HL-60 (cell line): ENCODE results near the gene PARD3.
"Not testable (repeated sequence)": the region's sequence is repeated elsewhere in the genome, so short reads cannot be mapped to it uniquely, and the experiment has no call there.

ENCODE experiments used
- DNase-seq, 2 experiments: peaks; one replicate each; pipeline ENCODE4 v3.0.0-alpha.2; 2010 to 2020; ENCODE audit warnings: low read depth in 1 of 2, low spot score in 1 of 2
- H3K27ac ChIP-seq: fragments of 250-450 bp; sonication (Bioruptor Pico); replicated peaks from 2 replicates; pipeline ENCODE4 v1.5.1; 2020; ENCODE audit warnings: mild to moderate bottlenecking, moderate library complexity
- H3K27me3 ChIP-seq: fragments of 250-450 bp; sonication (Bioruptor Pico); 2 replicates; pipeline ENCODE4 v1.5.1; 2021; ENCODE audit warnings: mild to moderate bottlenecking, moderate library complexity; ENCODE audit not compliant: insufficient read depth, poor library complexity, severe bottlenecking
- H3K4me3 ChIP-seq: replicated peaks from 2 replicates; pipeline ENCODE4 v1.5.1; 2011; ENCODE audit warnings: mild to moderate bottlenecking, control low read depth, low read length; ENCODE audit not compliant: insufficient read depth
- CTCF ChIP-seq: IDR thresholded peaks from one replicate; pipeline ENCODE4 v1.5.1; 2011; ENCODE audit warnings: low read length, control low read depth, inconsistent platforms; ENCODE audit not compliant: insufficient read depth
- GABPA ChIP-seq: IDR thresholded peaks from 2 replicates; pipeline ENCODE4 v1.6.1; 2012; ENCODE audit warnings: low read depth
- POLR2AphosphoS5 ChIP-seq: IDR thresholded peaks from 2 replicates; pipeline ENCODE4 v1.6.1; 2012; ENCODE audit warnings: low read depth
- SPI1 ChIP-seq: IDR thresholded peaks from 2 replicates; pipeline ENCODE4 v1.6.1; 2012; ENCODE audit warnings: low read depth, mild to moderate bottlenecking, borderline replicate concordance
- TF ChIP-seq, protein P1 (sequence below): IDR thresholded peaks from 2 replicates; pipeline ENCODE4 v1.6.1; 2012; ENCODE audit warnings: low read depth; ENCODE audit not compliant: insufficient replicate concordance

PARD3 gene

GRCh38 chr10:34427911-34428216 lies 387.2 kb downstream of the PARD3 start:
- DNase-seq = no peak
- TF ChIP-seq, protein P1, sequence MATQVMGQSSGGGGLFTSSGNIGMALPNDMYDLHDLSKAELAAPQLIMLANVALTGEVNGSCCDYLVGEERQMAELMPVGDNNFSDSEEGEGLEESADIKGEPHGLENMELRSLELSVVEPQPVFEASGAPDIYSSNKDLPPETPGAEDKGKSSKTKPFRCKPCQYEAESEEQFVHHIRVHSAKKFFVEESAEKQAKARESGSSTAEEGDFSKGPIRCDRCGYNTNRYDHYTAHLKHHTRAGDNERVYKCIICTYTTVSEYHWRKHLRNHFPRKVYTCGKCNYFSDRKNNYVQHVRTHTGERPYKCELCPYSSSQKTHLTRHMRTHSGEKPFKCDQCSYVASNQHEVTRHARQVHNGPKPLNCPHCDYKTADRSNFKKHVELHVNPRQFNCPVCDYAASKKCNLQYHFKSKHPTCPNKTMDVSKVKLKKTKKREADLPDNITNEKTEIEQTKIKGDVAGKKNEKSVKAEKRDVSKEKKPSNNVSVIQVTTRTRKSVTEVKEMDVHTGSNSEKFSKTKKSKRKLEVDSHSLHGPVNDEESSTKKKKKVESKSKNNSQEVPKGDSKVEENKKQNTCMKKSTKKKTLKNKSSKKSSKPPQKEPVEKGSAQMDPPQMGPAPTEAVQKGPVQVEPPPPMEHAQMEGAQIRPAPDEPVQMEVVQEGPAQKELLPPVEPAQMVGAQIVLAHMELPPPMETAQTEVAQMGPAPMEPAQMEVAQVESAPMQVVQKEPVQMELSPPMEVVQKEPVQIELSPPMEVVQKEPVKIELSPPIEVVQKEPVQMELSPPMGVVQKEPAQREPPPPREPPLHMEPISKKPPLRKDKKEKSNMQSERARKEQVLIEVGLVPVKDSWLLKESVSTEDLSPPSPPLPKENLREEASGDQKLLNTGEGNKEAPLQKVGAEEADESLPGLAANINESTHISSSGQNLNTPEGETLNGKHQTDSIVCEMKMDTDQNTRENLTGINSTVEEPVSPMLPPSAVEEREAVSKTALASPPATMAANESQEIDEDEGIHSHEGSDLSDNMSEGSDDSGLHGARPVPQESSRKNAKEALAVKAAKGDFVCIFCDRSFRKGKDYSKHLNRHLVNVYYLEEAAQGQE = no peak
- TF ChIP-seq CTCF = no peak
- TF ChIP-seq POLR2AphosphoS5 = no peak
- TF ChIP-seq SPI1 = no peak
- TF ChIP-seq GABPA = no peak
- H3K27ac ChIP-seq = no peak overlapping the region
- no peak overlapping the region for H3K4me3 ChIP-seq
- H3K27me3 ChIP-seq = no peaks in the 10 kb centered on the region

DNA sequence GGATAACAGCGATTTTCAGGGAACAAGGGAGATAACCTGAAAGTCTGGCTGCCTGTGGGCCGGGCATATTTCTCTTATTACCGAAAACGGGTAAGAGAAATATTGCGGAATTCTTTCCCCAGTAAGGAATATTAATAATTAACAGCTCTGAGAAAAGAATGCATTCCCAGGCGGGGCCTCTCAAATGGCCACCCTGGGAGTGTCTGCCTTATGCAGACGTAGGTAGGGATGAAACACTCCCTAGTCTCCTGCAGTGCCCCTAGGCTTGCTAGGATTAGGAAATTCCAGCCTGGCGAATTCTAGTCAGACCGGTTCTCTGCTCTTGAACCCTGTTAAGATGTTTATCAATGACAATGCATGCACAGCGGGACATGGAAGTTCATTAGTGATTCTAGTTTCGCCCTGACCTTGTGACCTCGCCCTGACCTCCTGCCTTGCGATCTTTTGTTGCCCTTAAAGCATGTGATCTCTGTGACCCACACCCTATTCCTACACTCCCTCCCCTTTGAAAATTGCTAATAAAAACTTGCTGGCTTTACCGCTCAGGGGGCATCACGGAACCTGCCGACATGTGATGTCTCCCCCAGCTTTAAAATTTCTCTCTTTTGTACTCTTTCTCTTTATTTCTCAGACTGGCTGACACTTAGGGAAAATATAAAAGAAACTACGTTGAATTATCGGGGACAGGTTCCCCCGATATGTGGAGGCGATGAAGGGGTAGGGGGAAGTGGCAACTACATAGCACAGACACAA lies 387.8 kb downstream of the PARD3 start:
- H3K4me3 ChIP-seq, H3K27ac ChIP-seq, DNase-seq, H3K27me3 ChIP-seq: not testable (repeated sequence)

GRCh38 chr10:34426538-34427157 lies 388.4 kb downstream of the PARD3 start:
- H3K4me3 ChIP-seq, H3K27ac ChIP-seq, H3K27me3 ChIP-seq: not testable (repeated sequence)
- peak in 1 of 2 experiments; percentile 38 for DNase-seq

GRCh38 chr10:34426041-34426440 lies 389.1 kb downstream of the PARD3 start:
- no peak for DNase-seq
- TF ChIP-seq POLR2AphosphoS5 (no peak), CTCF (no peak), GABPA (no peak)
- H3K27ac ChIP-seq = no peak overlapping the region

DNA sequence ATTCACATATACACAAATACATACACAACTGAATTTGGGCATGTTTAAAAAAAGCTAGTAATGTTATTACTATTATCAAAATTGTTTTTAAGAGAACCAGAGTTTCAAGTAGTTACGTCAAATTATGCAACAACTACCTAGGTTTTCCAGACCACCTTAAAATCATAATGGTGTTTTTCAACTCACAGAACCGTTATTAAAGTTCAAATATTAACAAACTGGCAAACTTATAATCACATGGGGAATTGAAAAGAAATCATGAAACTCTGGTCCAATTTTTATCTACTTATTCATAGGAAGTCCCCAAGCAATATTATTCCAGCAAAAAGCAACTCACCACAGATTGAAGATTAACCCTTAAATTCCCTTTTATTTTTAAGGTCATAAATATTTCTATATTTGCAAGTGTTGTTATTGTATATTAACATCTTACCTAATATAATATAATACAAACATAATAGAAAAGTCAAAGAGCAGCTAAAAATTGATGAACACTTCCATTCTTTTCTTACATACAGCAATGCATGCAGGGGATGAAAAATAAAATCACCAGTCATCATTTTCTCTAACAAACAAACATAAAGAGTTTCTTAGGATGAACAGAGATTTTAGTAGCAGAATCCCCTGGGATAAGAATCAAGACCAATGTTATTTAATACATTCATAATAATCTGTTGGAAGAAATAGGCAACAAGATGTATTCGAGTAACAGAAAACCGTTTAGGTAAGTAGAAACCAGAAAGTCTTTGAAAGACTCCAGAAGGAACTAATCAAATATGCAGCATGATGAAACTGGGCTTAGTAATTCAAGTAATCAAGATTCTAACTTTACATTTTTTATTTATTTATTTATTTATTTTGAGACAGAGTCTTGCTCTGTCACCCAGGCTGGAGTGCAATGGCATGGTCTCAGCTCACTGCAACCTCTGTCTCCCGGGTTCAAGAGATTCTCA lies 391.1 kb downstream of the PARD3 start:
- TF ChIP-seq, protein P1 = no peak
- no peak for DNase-seq
- H3K27me3 ChIP-seq = no peaks in the 10 kb centered on the region
- H3K4me3 ChIP-seq = no peak overlapping the region
- H3K27ac ChIP-seq = no peak overlapping the region

More at GRCh38 chr10:34426041-34426440, 389.1 kb downstream of the PARD3 start:
- Histone ChIP-seq H3K4me3 (no peak overlapping the region), H3K27me3 (no peaks in the 10 kb centered on the region)
